Gastroesophageal sphincter (tissue), 4 donors: ENCODE results near the gene C17orf58. TPM values are rescaled to one million over a fixed set of nuclear protein-coding genes. Genes with fewer than 3 reads are reported as not detected.
"Not testable (repeated sequence)": the region's sequence is repeated elsewhere in the genome, so short reads cannot be mapped to it uniquely, and the experiment has no call there.

Experiments used
- ATAC-seq: fragments of 150-250 bp; one replicate; pipeline ENCODE4 v1.9.1; 2016; ENCODE audit warnings: mild to moderate bottlenecking, moderate library complexity
- H3K27ac ChIP-seq, 4 donors: fragments of 200-600 bp; sonication (generic) in 3 of 4; 1 replicate in 3 of 4; 2 replicates in 1 of 4; pipeline ENCODE4 v1.5.1; 2016 to 2019
- H3K27me3 ChIP-seq: fragments of 200-600 bp; sonication (generic); one replicate; pipeline ENCODE4 v1.5.1; 2019
- H3K36me3 ChIP-seq, 2 donors: fragments of 200-600 bp; sonication (generic); one replicate each; pipeline ENCODE4 v1.5.1; 2019; ENCODE audit warnings: control low read depth in 1 of 2
- H3K4me1 ChIP-seq, 3 donors: fragments of 200-600 bp; sonication (generic); 1 replicate in 2 of 3; 2 replicates in 1 of 3; pipeline ENCODE4 v1.5.1; 2016 to 2019; ENCODE audit warnings: control low read depth in 2 of 3
- H3K4me3 ChIP-seq, 2 donors: fragments of 200-600 bp; sonication (generic); one replicate each; pipeline ENCODE4 v1.5.1; 2019; ENCODE audit warnings: mild to moderate bottlenecking in 1 of 2, moderate library complexity in 1 of 2
- H3K9me3 ChIP-seq, 3 donors: fragments of 200-600 bp; sonication (generic); one replicate each; pipeline ENCODE4 v1.5.1; 2017 to 2019; ENCODE audit warnings: control low read depth in 2 of 3
- CTCF ChIP-seq, 4 experiments: fragments of 200-600 bp in 2 of 4; fragments of 450-650 bp in 2 of 4; sonication (generic) in 1 of 4; IDR thresholded peaks; one replicate each; pipeline ENCODE4 v1.5.1; 2017 to 2019; ENCODE audit warnings: antibody characterized with exemption in 4 of 4, mild to moderate bottlenecking in 2 of 4, moderate library complexity in 2 of 4
- EP300 ChIP-seq: sonication (generic); formaldehyde crosslinking; IDR thresholded peaks from one replicate; pipeline ENCODE4 v1.6.1; 2017; ENCODE audit warnings: antibody characterized with exemption, mild to moderate bottlenecking
- POLR2A ChIP-seq, 2 donors: fragments of 450-650 bp; IDR thresholded peaks; one replicate each; pipeline ENCODE4 v1.6.1; 2017; ENCODE audit warnings: antibody characterized with exemption in 2 of 2, mild to moderate bottlenecking in 2 of 2, moderate library complexity in 1 of 2
- POLR2AphosphoS5 ChIP-seq: sonication (generic); formaldehyde crosslinking; IDR thresholded peaks from one replicate; pipeline ENCODE4 v1.6.1; 2017; ENCODE audit warnings: antibody characterized with exemption
- WGBS, 2 donors: methylation state at CpG; one replicate each; pipeline ENCODE4 v1.1.5; 2018; ENCODE audit warnings: low coverage in 1 of 2; 5-methylcytosine and 5-hydroxymethylcytosine counted together
- total RNA-seq, 4 donors: library from RNA; depleted of rRNA; stranded (reverse); fragments of >200 nt; gene quantifications; one replicate each; pipeline ENCODE4 v1.1.0, GENCODE V29; 2016

C17orf58 gene
- total RNA-seq, 4 donors from 2014 or later, result 5.3 to 17.8 (median 7.3) TPM

GRCh38 chr17:67982686-67983382 lies 13.4 kb downstream of the C17orf58 start:
- Histone ChIP-seq H3K4me3 (no peak overlapping the region), H3K4me1 (peaks cover 0 to 6% (median 0%) of the 10 kb centered on the region in 3 donors), H3K9me3 (no peaks in the 10 kb centered on the region), H3K27ac (no peak overlapping the region), H3K27me3 (no peaks in the 10 kb centered on the region), H3K36me3 (peaks cover 0 to 45% of the 10 kb centered on the region in 2 donors)
- no peak for ATAC-seq
- no peak for TF ChIP-seq POLR2AphosphoS5
- TF ChIP-seq CTCF (IDR thresholded peaks at IDR 0.05), result no peak
- TF ChIP-seq POLR2A (IDR thresholded peaks at IDR 0.05), result no peak
- TF ChIP-seq EP300, result no peak
- WGBS, 2 donors, result 43 to 71% methylated on average over 4 to 8 of the region's 8 CpGs

- TF ChIP-seq CTCF (IDR thresholded peaks at IDR 0.05), result no peak
- TF ChIP-seq POLR2A (IDR thresholded peaks at IDR 0.05), result no peak
- TF ChIP-seq EP300, result no peak
- TF ChIP-seq POLR2AphosphoS5, result no peak
- Histone ChIP-seq H3K4me3 (no peak overlapping the region), H3K4me1 (peaks cover 0 to 6% (median 0%) of the 10 kb centered on the region in 3 donors), H3K36me3 (peaks cover 0 to 49% of the 10 kb centered on the region in 2 donors), H3K27ac (no peak overlapping the region), H3K9me3 (no peaks in the 10 kb centered on the region), H3K27me3 (no peaks in the 10 kb centered on the region)
- no peak for ATAC-seq
- 38 to 62% methylated on average over 5 to 9 of the region's 9 CpGs for WGBS, 2 donors
These were observed 14.1 kb downstream of the C17orf58 start for GRCh38 chr17:67982034-67982640.

GRCh38 chr17:67980883-67981282 lies 15.4 kb downstream of the C17orf58 start:
- not testable (repeated sequence) for ATAC-seq, H3K27ac ChIP-seq, H3K4me3 ChIP-seq, H3K27me3 ChIP-seq, H3K4me1 ChIP-seq, H3K9me3 ChIP-seq
- H3K36me3 ChIP-seq, result peaks cover 0 to 59% of the 10 kb centered on the region in 2 donors
- WGBS, 2 donors, result 56 to 67% methylated on average over 3 of the region's 3 CpGs

- TF ChIP-seq POLR2A (IDR thresholded peaks at IDR 0.05), result no peak
- no peak for TF ChIP-seq EP300
- no peak for TF ChIP-seq POLR2AphosphoS5
- TF ChIP-seq CTCF (IDR thresholded peaks at IDR 0.05), result no peak
- H3K9me3 ChIP-seq, result no peaks in the 10 kb centered on the region
- H3K4me1 ChIP-seq, result peaks cover 0 to 6% (median 0%) of the 10 kb centered on the region in 3 donors
- peaks cover 0 to 64% of the 10 kb centered on the region in 2 donors for H3K36me3 ChIP-seq
- H3K27ac ChIP-seq, result no peak overlapping the region
- ATAC-seq, result no peak
- H3K4me3 ChIP-seq, result no peak overlapping the region
- H3K27me3 ChIP-seq, result no peaks in the 10 kb centered on the region
- 87 to 92% methylated on average over 2 of the region's 2 CpGs for WGBS, 2 donors
These were observed 15.8 kb downstream of the C17orf58 start for GRCh38 chr17:67980456-67980855.

- not testable (repeated sequence) for H3K4me3 ChIP-seq, H3K27me3 ChIP-seq, H3K4me1 ChIP-seq, ATAC-seq, H3K9me3 ChIP-seq, H3K27ac ChIP-seq
- 94 to 100% methylated on average over 2 to 5 of the region's 6 CpGs for WGBS, 2 donors
- H3K36me3 ChIP-seq, result peaks cover 0 to 88% of the 10 kb centered on the region in 2 donors
These were observed 20.0 kb downstream of the C17orf58 start for GRCh38 chr17:67976306-67976705.

- Histone ChIP-seq H3K36me3 (peaks cover 0 to 85% of the 10 kb centered on the region in 2 donors), H3K4me1 (no peaks in the 10 kb centered on the region), H3K27me3 (no peaks in the 10 kb centered on the region), H3K27ac (no peak overlapping the region), H3K4me3 (no peak overlapping the region), H3K9me3 (no peaks in the 10 kb centered on the region)
- no peak for TF ChIP-seq EP300
- no peak for TF ChIP-seq POLR2AphosphoS5
- no peak for TF ChIP-seq CTCF (IDR thresholded peaks at IDR 0.05)
- TF ChIP-seq POLR2A (IDR thresholded peaks at IDR 0.05), result no peak
- ATAC-seq, result no peak
- 33 to 47% methylated on average over 3 of the region's 8 CpGs for WGBS, 2 donors
These were observed 21.6 kb downstream of the C17orf58 start for GRCh38 chr17:67974598-67975066.
